Measurements from ENCODE around the gene TMX2. TPM values are rescaled to one million over a fixed set of nuclear protein-coding genes. Genes with fewer than 3 reads are reported as not detected.
A peak's percentile ranks its signal among the peaks of the same experiment; 100 is the strongest.

TMX2 gene
- total and polyA plus RNA-seq, 9 of the 15 experiments (the other 6 are each of a cell fraction or from before 2014, with no cell fraction given) = 176 to 433 (median 227) TPM

GRCh38 chr11:57735619-57736298 lies 23.4 kb downstream of the TMX2 start (continued):
- TF ChIP-seq NCOA1 (IDR thresholded peaks at IDR 0.05; ENCODE audit: low read depth) (0 out of 2 replicates have a peak, but pooled peaks have one; percentile 35), STAT5B (CRISPR knock-in tag; IDR thresholded peaks at IDR 0.05) (no peak), VEZF1 (CRISPR knock-in tag; IDR thresholded peaks at IDR 0.05) (peak; percentile 83), KDM2B (CRISPR knock-in tag; IDR thresholded peaks at IDR 0.05) (no peak), PURB (CRISPR knock-in tag; IDR thresholded peaks at IDR 0.05; ENCODE audit: low read depth) (no peak), MAZ (CRISPR knock-in tag; conservative IDR thresholded peaks at IDR 0.05 in 1 of 2, IDR thresholded peaks at IDR 0.05 in 1 of 2) (peak in 1 of 2 experiments; percentile 76; a peak in 1 of 4 replicates), CC2D1A (IDR thresholded peaks at IDR 0.05) (0 out of 2 replicates have a peak, but pooled peaks have one; percentile 19), BACH1 (tag; IDR thresholded peaks at IDR 0.05) (0 out of 2 replicates have a peak, but pooled peaks have one; percentile 21), SMARCA4 (IDR thresholded peaks at IDR 0.05) (peak; percentile 50), MAFK (IDR thresholded peaks at IDR 0.05; ENCODE audit: low read length) (no peak), HDAC1 (IDR thresholded peaks at IDR 0.05) (peak in 1 of 2 experiments; percentile 59; a peak in 2 of 4 replicates), NFE2 (IDR thresholded peaks at IDR 0.05; ENCODE audit: low read depth) (0 out of 2 replicates have a peak, but pooled peaks have one; percentile 15), MTA3 (IDR thresholded peaks at IDR 0.05; ENCODE audit: borderline replicate concordance) (peak; percentile 52), CCAR2 (IDR thresholded peaks at IDR 0.05; ENCODE audit: low read depth, low read length) (no peak), NUFIP1 (IDR thresholded peaks at IDR 0.05; ENCODE audit: partially characterized antibody) (peak; percentile 18), MEF2D (tag; conservative IDR thresholded peaks at IDR 0.05; ENCODE audit: low read depth) (0 out of 2 replicates have a peak, but pooled peaks have one; percentile 21), TEAD4 (IDR thresholded peaks at IDR 0.05; ENCODE audit: low read length) (peak; percentile 38; the same call in 1 of the 2 replicates), TEAD4 (CRISPR knock-in tag; IDR thresholded peaks at IDR 0.05; ENCODE audit: borderline replicate concordance) (no peak), E2F1 (CRISPR knock-in tag; IDR thresholded peaks at IDR 0.05) (0 out of 2 replicates have a peak, but pooled peaks have one; percentile 45), BRD9 (IDR thresholded peaks at IDR 0.05; ENCODE audit: low read depth, partially characterized antibody) (peak; percentile 96), HMG20A (CRISPR knock-in tag; conservative IDR thresholded peaks at IDR 0.05) (no peak), PKNOX1 (IDR thresholded peaks at IDR 0.05) (peak; percentile 67)
